Measurements from ENCODE around the gene MTCH1. TPM values are rescaled to one million over a fixed set of nuclear protein-coding genes. Genes with fewer than 3 reads are reported as not detected.

MTCH1 gene
- polyA plus RNA-seq, 2 of the 4 experiments (the other 2 are of a cell fraction): 65.4 to 112 TPM

DNA sequence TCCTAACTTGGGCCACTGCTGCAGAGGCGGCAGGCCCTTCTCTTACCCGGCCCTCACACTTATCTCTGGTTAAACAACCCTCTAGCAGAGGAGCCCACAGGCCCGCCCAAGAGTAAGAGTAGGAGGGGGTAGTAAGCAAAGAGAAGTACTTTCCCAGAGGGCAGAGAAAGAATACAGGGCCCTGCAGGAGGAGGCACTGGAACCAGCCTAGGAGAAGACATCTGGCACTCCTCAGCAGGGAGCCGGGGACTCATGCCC is 10.1 kb downstream of the MTCH1 start:
- TF ChIP-seq HOXA7 (CRISPR knock-in tag; IDR thresholded peaks at IDR 0.05) (no peak), ZSCAN20 (CRISPR knock-in tag; IDR thresholded peaks at IDR 0.05) (no peak), CHD4 (IDR thresholded peaks at IDR 0.05; ENCODE audit: borderline replicate concordance) (no peak), TFCP2L1 (CRISPR knock-in tag; IDR thresholded peaks at IDR 0.05) (no peak), GATA3 (IDR thresholded peaks at IDR 0.05; ENCODE audit: borderline replicate concordance) (no peak)
- ChIA-PET CTCF (interaction anchor here (1.0 to 3.7 kb wide), 3 partner anchors 10 to 42 kb away, joined by 3 to 16 read pairs (median 4); no protein-coding TSS in a partner anchor), POLR2A (no interaction called here)
- Histone ChIP-seq H3K4me2 (no peak overlapping the region), H3K9me3 (no peaks in the 10 kb centered on the region), H3K4me3 (no peak overlapping the region), H3K27ac (no peak overlapping the region), H3K4me1 (no peaks in the 10 kb centered on the region)
- FAIRE-seq (no peak), DNase-seq (ENCODE audit: low read depth in 1 of 2, low spot score in 1 of 2) (no peak), ATAC-seq (no peak)
- 95% methylated on average over 4 of the region's 4 CpGs for WGBS (ENCODE audit: missing lambda C conversion rate)

DNA sequence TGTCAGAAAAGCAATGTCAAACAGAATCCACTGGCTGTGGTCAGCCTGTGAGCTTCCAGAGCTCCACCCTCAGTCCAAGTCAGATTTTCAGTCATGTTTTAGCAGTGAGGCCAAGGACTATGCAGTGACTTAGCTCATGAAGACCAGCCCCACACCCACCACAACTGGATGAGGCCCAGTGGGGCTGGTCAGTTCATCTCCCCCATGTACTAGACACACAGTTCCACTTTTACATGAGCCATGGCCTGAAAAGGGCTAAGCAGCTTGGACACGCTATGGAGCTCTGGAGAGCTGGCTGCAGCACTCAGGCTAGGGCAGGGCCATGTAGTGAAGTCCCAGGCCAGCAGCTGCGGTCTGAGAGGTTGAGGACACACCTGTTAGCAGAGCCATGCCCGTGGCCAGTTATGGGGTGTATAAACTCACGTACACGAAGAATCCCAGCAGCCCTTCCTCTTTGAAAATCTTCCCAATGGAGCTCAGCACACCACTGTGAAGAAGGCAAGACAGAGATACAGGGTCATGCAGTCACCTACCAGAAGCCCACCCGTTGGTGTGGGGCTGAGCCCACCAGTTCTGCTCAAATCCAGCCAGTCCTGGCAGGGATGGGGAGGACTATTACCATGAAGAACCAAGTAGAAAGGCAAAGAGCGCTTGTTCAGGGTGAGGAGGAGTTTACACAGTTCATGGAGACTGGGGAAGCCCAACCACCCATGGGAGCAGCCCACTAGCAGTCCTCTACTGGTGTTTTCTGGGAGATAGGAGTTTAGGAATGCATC is 10.6 kb downstream of the MTCH1 start:
- H3K4me3 ChIP-seq: no peak overlapping the region
- no peaks in the 10 kb centered on the region for H3K9me3 ChIP-seq
- ChIA-PET CTCF (interaction anchor here (2.0 to 3.7 kb wide), 2 partner anchors 9 to 42 kb away, joined by 4 to 16 read pairs; no protein-coding TSS in a partner anchor), POLR2A (no interaction called here)
- TF ChIP-seq HEYL (CRISPR knock-in tag; IDR thresholded peaks at IDR 0.05): no peak
- TF ChIP-seq, protein P1, sequence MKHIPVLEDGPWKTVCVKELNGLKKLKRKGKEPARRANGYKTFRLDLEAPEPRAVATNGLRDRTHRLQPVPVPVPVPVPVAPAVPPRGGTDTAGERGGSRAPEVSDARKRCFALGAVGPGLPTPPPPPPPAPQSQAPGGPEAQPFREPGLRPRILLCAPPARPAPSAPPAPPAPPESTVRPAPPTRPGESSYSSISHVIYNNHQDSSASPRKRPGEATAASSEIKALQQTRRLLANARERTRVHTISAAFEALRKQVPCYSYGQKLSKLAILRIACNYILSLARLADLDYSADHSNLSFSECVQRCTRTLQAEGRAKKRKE (CRISPR knock-in tag; IDR thresholded peaks at IDR 0.05; ENCODE audit: low read depth): no peak
- TF ChIP-seq CEBPB (IDR thresholded peaks at IDR 0.05): no peak
- TF ChIP-seq TFCP2L1 (CRISPR knock-in tag; IDR thresholded peaks at IDR 0.05): no peak
- TF ChIP-seq SMC3 (IDR thresholded peaks at IDR 0.05): no peak
- TF ChIP-seq JUN (IDR thresholded peaks at IDR 0.05): no peak
- no peak for TF ChIP-seq GATA3 (IDR thresholded peaks at IDR 0.05; ENCODE audit: borderline replicate concordance)
- no peak for TF ChIP-seq ZNF302 (CRISPR knock-in tag; IDR thresholded peaks at IDR 0.05)
- TF ChIP-seq ESRRA (IDR thresholded peaks at IDR 0.05; ENCODE audit: borderline replicate concordance, low read length): no peak
- TF ChIP-seq, protein P2, sequence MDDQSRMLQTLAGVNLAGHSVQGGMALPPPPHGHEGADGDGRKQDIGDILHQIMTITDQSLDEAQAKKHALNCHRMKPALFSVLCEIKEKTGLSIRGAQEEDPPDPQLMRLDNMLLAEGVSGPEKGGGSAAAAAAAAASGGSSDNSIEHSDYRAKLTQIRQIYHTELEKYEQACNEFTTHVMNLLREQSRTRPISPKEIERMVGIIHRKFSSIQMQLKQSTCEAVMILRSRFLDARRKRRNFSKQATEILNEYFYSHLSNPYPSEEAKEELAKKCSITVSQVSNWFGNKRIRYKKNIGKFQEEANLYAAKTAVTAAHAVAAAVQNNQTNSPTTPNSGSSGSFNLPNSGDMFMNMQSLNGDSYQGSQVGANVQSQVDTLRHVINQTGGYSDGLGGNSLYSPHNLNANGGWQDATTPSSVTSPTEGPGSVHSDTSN (IDR thresholded peaks at IDR 0.05): no peak
- TF ChIP-seq, protein P3, sequence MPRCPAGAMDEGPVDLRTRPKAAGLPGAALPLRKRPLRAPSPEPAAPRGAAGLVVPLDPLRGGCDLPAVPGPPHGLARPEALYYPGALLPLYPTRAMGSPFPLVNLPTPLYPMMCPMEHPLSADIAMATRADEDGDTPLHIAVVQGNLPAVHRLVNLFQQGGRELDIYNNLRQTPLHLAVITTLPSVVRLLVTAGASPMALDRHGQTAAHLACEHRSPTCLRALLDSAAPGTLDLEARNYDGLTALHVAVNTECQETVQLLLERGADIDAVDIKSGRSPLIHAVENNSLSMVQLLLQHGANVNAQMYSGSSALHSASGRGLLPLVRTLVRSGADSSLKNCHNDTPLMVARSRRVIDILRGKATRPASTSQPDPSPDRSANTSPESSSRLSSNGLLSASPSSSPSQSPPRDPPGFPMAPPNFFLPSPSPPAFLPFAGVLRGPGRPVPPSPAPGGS (IDR thresholded peaks at IDR 0.05): no peak
- no peak for TF ChIP-seq POLR2A (IDR thresholded peaks at IDR 0.05; ENCODE audit: low read length)
- TF ChIP-seq POLR2AphosphoS2 (conservative IDR thresholded peaks at IDR 0.05; ENCODE audit: low read length): no peak
- no peak for TF ChIP-seq FOXS1 (CRISPR knock-in tag; IDR thresholded peaks at IDR 0.05)
- TF ChIP-seq, protein P4, sequence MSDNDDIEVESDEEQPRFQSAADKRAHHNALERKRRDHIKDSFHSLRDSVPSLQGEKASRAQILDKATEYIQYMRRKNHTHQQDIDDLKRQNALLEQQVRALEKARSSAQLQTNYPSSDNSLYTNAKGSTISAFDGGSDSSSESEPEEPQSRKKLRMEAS (IDR thresholded peaks at IDR 0.05): no peak
- no peak for TF ChIP-seq MAZ (IDR thresholded peaks at IDR 0.05; ENCODE audit: borderline replicate concordance, low read depth, low read length)
- TF ChIP-seq MAFK (IDR thresholded peaks at IDR 0.05; ENCODE audit: partially characterized antibody): no peak
- TF ChIP-seq BHLHE40 (IDR thresholded peaks at IDR 0.05; ENCODE audit: low read depth, low read length): no peak
- ATAC-seq (no peak), DNase-seq (ENCODE audit: low read depth in 1 of 2, low spot score in 1 of 2) (no peak), FAIRE-seq (no peak)
- no peak overlapping the region for H3K27ac ChIP-seq
- H3K4me2 ChIP-seq: no peak overlapping the region
- H3K4me1 ChIP-seq: no peaks in the 10 kb centered on the region
- WGBS (ENCODE audit: missing lambda C conversion rate): 89% methylated on average over 5 of the region's 7 CpGs

DNA sequence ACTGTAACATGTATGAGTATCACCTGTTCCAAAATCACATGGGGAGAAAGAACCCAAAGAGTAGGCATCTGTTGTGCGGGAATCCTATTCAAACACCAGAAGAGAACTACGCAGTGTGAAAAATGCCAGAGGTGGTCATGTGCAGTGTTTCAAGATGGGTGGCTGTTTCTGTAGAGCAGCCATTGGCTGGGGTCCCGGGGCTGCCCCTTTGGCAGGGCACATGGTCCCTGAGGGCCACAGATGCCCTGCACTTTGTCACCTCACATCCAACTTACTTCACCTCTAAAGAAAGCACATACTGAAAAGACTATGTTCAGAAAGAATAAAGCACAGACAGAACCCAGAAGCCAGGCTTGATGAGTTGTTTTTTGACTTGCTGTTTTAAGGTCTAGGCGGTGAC is 12.3 kb downstream of the MTCH1 start:
- no peak for FAIRE-seq
- no peaks in the 10 kb centered on the region for H3K9me3 ChIP-seq
- no peak for ATAC-seq
- ChIA-PET POLR2A (interaction anchor here (0.6 kb wide), 1 partner anchor 13 kb away, joined by 5 read pairs; no protein-coding TSS in a partner anchor), CTCF (interaction anchor here (1.7 kb wide), 1 partner anchor 11 kb away, joined by 3 read pairs; no protein-coding TSS in a partner anchor)
- H3K4me2 ChIP-seq: no peak overlapping the region
- H3K4me1 ChIP-seq: no peaks in the 10 kb centered on the region
- H3K27ac ChIP-seq: no peak overlapping the region
- DNase-seq (ENCODE audit: low read depth in 1 of 2, low spot score in 1 of 2): no peak
- H3K4me3 ChIP-seq: no peak overlapping the region
- TF ChIP-seq RNF2 (IDR thresholded peaks at IDR 0.05; ENCODE audit: borderline replicate concordance, low read depth): no peak
- TF ChIP-seq NPAS2 (CRISPR knock-in tag; IDR thresholded peaks at IDR 0.05; ENCODE audit: borderline replicate concordance): no peak
- TF ChIP-seq RARB (CRISPR knock-in tag; IDR thresholded peaks at IDR 0.05): no peak
- TF ChIP-seq NR3C1 (IDR thresholded peaks at IDR 0.05): no peak
- no peak for TF ChIP-seq CBX8 (IDR thresholded peaks at IDR 0.05)
- TF ChIP-seq CHD2 (IDR thresholded peaks at IDR 0.05; ENCODE audit: low read length, partially characterized antibody): no peak
- no peak for TF ChIP-seq KDM5A (IDR thresholded peaks at IDR 0.05)
- no peak for TF ChIP-seq KDM1A (IDR thresholded peaks at IDR 0.05; ENCODE audit: low read depth)
- no peak for TF ChIP-seq HDAC2 (IDR thresholded peaks at IDR 0.05)
- TF ChIP-seq HOXA7 (CRISPR knock-in tag; IDR thresholded peaks at IDR 0.05): no peak
- TF ChIP-seq EHMT2 (IDR thresholded peaks at IDR 0.05; ENCODE audit: low read depth): no peak
- TF ChIP-seq, protein P3 (IDR thresholded peaks at IDR 0.05): no peak
- TF ChIP-seq ESRRA (IDR thresholded peaks at IDR 0.05; ENCODE audit: borderline replicate concordance, low read length): no peak
- no peak for TF ChIP-seq RFX5 (IDR thresholded peaks at IDR 0.05)
- no peak for TF ChIP-seq ZFP36 (IDR thresholded peaks at IDR 0.05; ENCODE audit: borderline replicate concordance, partially characterized antibody)
- WGBS (ENCODE audit: missing lambda C conversion rate): 78% methylated on average over 4 of the region's 4 CpGs

Data from A549 (cell line).